GM18517 (cell line): ENCODE results near the gene SULT2B1.
"Not testable (repeated sequence)": the region's sequence is repeated elsewhere in the genome, so short reads cannot be mapped to it uniquely, and the experiment has no call there.

Experiments
- ATAC-seq: cut with Tn5 transposase; IDR thresholded peaks from one replicate; pipeline ENCODE4 v1.9.1; 2021; ENCODE audit warnings: mild to moderate bottlenecking, moderate library complexity; ENCODE audit not compliant: unreplicated experiment

SULT2B1 gene

GRCh38 chr19:48524732-48525131, 27.2 kb upstream of the SULT2B1 start:
- ATAC-seq, result no peak

GRCh38 chr19:48529156-48529555, 22.8 kb upstream of the SULT2B1 start:
- ATAC-seq, result no peak

- no peak for ATAC-seq
These were observed 21.8 kb upstream of the SULT2B1 start for GRCh38 chr19:48530066-48530720.

GRCh38 chr19:48530770-48531169, 21.2 kb upstream of the SULT2B1 start:
- no peak for ATAC-seq

GRCh38 chr19:48533770-48534169, 18.2 kb upstream of the SULT2B1 start:
- ATAC-seq, result no peak

- ATAC-seq, result no peak
These were observed 14.4 kb upstream of the SULT2B1 start for GRCh38 chr19:48537541-48537940.

- not testable (repeated sequence) for ATAC-seq
These were observed 13.9 kb upstream of the SULT2B1 start for GRCh38 chr19:48538057-48538456.

- no peak for ATAC-seq
These were observed 12.4 kb upstream of the SULT2B1 start for GRCh38 chr19:48539503-48540096.

GRCh38 chr19:48540110-48540509, 11.9 kb upstream of the SULT2B1 start:
- ATAC-seq, result no peak

GRCh38 chr19:48541813-48542212, 10.2 kb upstream of the SULT2B1 start:
- ATAC-seq, result no peak

- no peak for ATAC-seq
These were observed 8.8 kb upstream of the SULT2B1 start for GRCh38 chr19:48543121-48543710.

GRCh38 chr19:48544856-48545750, 6.9 kb upstream of the SULT2B1 start:
- no peak for ATAC-seq

GRCh38 chr19:48547722-48548121, 4.2 kb upstream of the SULT2B1 start:
- no peak for ATAC-seq

- no peak for ATAC-seq
These were observed 3.6 kb upstream of the SULT2B1 start for GRCh38 chr19:48548253-48548911.

- no peak for ATAC-seq
These were observed 2.6 kb upstream of the SULT2B1 start for GRCh38 chr19:48549380-48549779.

- ATAC-seq, result no peak
These were observed 692 bp downstream of the SULT2B1 start for GRCh38 chr19:48552406-48553322.

- ATAC-seq, result no peak
These were observed 1.9 kb downstream of the SULT2B1 start for GRCh38 chr19:48553676-48554384.

GRCh38 chr19:48554385-48555091, 2.6 kb downstream of the SULT2B1 start:
- no peak for ATAC-seq

GRCh38 chr19:48556163-48556562, 4.2 kb downstream of the SULT2B1 start:
- no peak for ATAC-seq
